Dedifferentiated amniotic fluid mesenchymal stem cell (primary cell): ENCODE measurements around the gene SCOC.

ENCODE experiments used
- DNase-seq: peaks from one replicate; pipeline ENCODE4 v3.0.0-alpha.2; 2016; ENCODE audit errors: extremely low spot score

SCOC gene

DNA sequence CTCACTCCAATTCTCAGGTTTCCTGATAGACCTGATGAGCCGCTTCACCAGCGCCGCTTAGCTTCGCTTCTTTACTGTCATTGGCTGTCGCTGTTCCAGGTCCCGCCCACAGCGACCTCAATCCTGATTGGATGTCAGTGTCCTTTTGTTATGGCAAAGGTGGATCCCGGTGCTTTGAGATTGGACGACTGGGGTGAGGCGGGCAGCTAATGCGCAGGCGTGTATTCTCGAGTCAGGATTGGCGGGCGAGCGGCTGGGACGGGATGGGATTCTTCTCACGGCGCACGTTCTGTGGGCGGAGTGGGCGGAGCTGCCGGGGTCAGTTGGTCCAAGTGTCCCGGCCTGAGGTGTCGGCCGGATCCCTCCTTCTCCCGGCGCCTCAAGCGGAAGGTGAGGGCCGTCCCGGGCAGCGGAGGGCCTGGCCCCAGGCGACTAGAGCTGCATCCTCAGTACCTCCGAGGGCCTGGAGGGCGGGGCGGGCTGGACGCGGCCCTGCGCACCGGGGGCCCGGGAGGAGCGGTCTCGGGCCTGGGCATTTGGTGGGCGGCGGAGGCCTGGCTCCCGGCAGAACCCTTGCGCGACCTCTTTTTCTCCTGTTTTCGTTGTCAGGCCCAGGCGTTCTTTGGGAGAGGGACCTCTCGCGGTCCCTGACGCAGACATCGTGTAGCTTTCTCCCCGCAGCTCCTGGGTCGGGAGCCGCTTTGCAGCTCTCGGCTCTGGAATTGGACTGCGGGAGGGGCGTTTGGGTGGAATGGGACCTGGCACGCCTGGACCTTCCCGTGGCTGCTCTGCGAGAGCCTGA lies at the start of gene SCOC:
Gene SCOC, plus strand, starts transcription at position 319 of the 802 bp plus-strand sequence. CDS start 5,525 bp downstream, outside the sequence.
- peak; percentile 99 for DNase-seq

DNA sequence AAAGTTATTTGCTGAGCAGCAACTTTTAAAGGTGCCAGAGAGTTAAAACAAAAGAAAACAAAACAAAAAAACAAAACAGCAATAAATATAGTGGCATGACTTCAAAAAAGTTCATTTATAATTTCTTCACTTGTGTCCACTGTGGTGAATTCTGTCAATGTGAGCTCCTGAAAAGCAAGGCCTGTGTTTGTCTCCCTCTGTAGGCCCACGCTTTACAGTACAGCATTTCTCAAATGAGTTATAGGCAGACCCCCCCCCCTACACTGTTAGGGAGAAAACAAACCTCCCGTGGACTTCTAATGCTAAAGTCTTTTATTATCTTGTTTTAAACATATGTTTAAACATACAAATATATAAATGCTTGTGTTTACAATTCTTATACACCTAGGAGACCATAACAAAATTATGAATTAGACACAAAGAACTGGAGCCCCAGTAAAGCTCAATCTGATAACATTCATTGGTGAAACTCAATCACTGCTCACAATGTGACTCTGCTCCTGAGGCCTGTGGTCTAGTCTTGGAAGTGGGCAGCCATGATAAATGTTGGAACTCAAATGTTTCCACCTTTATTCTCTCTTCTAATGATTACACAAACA lies 47.0 kb upstream of the SCOC start:
- peak; percentile 46 for DNase-seq

DNA sequence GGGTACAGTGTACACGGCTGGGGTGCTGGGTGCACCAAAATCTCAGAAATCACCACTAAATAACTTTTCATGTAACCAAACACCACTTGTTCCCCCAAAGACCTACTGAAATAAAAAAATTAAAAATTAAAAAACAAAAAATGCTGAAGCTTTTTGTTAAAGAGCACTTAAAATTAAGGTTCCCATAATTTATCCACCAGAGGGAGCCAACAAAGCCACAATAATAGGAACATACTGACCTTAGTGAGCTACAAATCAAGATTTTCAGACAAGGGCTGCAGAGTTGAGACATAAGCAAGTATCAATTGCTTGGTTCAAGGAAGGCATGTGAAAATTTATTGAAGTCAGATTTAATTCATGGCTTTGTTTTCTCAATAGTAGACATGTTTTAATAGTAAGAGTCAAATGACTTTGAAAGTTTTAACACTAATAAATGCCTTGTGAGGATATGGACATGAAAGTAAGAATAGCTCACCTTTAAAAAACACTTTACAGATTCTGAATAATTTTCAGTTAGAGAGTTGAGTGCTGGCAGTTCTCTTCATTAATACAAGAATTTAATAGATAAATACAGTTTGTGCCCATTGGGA lies 43.0 kb upstream of the SCOC start:
- peak; percentile 69 for DNase-seq

DNA sequence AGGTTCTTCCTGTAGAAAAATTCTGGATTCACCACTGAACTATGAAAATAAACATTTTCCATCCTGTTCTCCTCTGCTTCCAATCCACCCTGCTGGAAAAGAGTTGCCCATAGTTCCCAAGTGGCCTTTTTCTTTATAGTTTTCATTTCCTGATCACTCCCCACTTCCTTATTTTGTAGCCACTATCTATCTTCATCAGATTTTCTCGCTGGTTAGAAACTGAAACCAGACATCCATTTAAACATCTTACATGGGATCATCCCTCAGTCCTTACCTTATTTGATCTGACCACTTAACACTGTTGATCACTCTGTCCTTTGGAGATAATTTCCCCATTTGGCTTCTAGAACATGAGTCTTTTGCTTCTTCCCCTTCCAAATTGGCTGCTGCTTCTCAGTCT lies 42.2 kb upstream of the SCOC start:
- DNase-seq: no peak

DNA sequence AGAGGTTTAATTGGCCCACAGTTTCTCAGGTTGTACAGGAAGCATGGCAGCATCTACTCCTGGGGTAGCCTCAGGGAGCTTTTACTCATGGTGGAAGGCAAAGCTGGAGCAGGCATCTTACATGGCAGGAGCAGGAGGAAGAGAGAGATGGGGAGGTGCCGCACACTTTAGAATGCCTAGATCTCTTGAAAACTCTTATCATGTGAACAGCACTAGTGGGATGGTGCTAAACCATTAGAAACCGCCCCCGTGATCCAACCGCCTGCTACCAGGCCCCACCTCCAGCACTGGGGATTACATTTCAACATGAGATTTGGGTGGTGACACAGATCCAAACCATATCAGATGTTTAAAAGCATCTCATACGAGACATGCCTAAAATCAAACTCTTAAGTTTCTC lies 41.6 kb upstream of the SCOC start:
- DNase-seq: no peak

DNA sequence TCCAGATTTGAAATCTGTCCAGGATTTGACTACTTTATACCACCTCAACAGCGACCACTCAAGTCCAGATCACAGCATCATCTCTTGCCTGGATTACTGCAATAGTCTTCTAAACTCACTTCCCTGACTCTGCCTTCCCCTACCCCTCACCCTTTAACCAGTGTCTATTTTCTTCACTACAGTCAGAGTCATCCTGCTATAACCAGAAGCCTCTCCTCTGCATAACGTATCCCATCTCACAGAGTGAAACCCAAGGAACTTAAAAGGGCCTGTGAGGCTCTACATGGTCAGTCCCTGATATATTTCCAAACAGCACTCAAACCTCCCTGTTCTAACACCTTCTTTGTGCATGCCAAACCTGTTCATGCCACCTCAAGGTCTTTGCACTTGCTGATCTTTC lies 40.7 kb upstream of the SCOC start:
- no peak for DNase-seq

DNA sequence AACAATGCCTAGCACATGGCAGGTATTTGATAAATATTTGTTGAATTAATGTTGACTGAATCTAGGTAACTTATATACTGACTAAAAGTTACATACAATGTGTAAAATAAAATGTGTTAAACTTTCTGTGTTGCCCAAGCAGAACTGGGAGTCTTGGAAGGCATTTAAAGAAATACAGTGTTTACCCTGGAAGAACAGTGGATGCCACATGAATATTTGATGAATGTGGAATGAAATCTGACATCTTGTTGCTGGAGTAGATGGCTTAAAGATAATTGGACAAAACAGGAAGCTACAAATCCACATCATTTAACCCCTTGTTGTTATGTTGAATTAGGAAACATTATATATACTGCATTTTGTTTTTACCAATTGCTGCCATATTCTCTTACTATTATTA lies 39.9 kb upstream of the SCOC start:
- DNase-seq: no peak

DNA sequence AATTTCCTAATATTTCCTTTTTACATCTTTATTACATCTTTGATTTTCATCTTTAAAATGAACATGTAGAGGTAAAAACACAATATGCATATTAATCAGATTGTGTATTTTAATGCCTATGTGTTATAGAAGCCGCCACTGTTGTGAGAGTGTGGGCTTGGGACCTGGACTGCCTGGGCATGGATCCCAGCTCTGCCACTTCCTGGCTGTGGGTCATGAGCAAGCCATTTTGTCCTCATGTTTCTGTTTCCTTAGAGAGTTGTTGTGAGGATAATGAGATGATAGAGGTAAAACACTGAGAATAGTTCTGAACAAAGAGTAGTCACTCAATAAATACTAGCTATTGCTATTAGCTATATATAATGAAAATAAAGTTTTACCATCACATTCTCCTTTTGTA lies 38.4 kb upstream of the SCOC start:
- no peak for DNase-seq

DNA sequence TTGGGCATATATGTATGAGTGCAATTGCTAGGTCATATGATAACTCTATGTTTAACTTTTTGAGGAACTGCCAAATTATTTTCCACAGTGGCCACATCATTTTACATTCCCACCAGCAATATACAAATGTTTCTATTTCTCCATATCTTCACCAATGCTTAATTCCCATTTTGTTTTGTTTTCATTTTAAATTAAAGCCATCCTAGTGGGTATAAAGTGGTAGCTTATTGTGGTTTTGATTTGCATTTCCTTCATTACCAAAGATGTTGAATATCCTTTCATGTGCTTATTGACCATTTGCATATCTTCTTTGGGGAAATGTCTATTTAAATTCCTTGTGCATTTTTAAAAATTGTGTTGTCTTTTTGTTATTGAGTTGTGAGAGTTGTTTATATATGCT lies 36.7 kb upstream of the SCOC start:
- DNase-seq: no peak

DNA sequence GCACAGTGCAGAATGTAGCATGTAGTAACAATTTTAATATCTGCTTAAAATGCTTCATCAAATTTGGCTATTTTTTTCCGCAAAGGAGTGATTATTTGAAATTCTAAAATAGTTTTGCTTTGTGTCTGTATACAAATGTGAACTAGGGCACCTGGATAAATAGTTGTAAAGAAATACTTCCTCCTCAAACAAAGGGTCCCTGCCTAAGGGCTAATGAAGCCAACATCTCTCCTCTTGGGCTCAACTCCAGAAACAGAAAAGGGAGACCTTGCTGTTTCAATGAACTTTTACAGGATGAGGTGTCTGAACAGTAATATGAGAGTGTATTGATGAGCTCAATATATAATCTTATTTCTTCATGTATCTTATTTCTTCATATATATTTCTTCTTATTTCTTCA lies 30.8 kb upstream of the SCOC start:
- no peak for DNase-seq

DNA sequence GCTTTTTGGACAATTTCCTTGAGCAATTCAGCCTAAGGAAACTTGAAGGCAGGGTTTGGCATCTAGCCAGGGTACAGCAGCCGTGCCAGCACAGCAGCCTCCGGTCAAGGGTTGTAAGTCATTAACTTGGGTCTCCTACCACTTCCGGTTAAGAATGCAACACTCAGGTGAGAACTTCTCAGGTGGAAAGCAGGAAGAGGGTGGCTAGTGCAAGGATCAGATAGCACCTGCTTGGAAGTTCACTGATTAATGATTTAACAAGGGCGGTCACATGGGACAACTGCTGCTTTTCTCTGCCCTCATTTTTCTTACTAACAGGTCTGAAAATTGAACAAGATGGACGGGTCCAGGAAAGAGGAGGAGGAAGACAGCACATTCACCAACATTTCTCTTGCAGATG lies 30.1 kb upstream of the SCOC start:
- DNase-seq: no peak

DNA sequence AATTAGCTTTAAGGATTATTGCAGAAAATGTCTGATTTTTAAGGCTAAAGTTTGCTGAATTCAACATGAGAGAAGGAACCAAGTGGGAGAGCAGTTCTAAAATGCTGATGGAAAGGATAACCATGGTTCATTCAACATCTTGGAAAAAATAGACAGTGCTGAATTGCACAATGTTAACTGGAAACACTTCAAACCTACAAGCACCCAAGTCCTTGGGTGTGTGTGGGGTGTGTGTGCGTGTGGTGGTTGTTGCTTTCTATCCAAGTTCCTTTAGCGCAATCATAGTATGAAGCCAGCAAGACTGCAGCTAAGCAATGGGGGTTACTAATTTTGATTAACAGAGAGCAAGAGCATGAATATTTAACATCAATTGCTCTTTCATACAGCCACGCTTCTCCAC lies 29.3 kb upstream of the SCOC start:
- DNase-seq: no peak

DNA sequence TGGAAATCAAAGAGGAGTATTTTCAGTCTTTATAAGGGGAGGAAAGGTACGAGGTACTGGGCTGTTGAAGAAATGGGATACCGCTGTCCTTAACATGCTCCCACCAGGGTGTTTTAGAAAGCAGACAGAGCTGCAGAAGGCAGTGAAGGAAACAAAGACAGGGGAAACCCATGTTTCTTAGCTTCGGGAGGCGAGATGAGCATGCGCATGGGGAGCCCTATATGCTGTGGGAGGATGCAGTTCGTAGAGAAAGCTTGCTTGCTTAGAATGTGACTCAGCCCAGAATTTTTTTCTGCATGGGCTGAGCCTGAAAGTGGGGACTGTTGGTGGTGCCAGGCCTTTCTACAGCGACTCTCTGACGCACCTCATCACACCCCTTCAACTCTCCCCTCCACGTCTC lies 28.8 kb upstream of the SCOC start:
- no peak for DNase-seq

DNA sequence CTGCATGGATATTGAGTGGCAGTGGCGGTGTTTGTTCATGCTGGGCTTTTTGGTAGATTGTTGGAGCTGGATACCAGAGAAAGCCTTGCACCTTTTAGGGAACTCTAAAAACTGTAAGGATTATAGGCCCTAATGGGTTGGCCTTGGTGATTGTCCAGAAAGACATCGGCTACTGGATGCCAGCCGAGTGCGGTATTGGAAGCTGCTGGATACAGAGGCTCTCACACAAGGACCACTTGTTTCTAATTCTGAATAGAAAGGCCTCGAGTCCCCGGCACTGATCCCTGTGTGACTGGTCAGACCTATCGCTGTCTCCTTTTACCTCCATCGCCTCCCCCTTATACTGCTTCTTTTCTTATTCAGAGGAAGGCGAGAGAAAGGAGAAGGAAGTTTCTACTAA lies 27.3 kb upstream of the SCOC start:
- no peak for DNase-seq

DNA sequence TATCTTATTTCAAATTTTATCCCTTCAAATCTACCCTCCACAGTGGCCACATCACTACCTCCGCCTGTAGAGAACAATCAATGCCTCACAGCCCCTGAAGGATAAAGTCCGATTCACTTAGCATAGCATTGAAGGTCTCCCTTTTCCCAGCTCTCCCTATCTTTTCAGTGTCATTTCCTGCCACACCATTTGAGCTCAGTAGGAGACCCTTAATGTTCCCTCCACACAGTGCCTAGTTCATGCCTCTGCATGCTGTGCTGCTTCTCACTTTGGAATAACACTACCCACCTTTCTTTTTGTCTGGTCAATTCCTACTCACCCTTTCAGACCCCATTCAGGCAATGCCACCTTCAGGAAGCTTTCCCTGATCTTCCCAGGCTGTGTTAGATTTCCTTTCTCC lies 23.6 kb upstream of the SCOC start:
- DNase-seq: no peak

DNA sequence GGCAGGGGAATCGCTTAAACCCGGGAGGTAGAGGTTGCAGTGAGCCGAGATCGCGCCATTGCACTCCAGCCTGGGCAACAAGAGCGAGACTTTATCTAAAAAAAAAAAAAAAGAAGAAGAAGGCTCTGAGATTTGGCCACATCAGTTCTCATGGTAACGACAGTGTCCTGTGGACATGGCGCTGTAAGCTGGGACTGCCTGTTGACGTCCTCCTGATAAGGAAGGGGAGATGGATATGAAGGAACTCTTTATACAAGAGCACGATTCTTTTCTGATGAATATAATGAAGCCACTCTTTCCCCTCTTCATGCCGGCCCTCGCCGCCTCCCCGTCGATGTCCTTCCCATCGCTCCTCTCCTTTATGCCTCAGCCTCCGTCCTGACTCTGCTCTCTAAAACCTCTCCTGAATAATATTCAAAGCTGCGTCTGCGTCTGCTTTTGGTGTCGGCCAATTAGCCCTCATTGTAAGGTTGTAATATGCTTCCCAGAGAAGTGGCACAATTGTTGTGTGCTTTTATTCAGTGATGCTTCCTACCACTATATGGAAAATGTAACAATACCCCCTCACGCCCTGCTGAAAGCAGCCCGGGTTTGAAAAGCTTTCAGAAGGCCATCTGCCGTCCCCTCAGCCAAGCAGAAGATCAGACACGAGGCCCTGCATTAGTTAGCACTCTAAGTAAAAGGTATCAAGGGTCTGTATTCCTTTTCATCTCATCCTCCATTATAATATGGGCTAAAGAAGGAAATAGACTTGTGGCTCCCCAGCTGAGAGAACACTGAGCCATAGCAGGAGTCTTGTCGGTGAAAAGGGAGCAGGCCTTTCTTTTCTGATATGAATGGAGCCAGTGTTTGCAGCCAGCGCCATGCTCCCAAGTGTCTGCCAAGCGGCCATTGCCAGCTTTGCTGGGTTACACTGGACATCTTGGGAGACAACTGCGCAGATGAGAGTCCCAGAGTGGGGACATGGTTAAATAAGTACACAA lies 22.1 kb upstream of the SCOC start:
- DNase-seq: no peak

DNA sequence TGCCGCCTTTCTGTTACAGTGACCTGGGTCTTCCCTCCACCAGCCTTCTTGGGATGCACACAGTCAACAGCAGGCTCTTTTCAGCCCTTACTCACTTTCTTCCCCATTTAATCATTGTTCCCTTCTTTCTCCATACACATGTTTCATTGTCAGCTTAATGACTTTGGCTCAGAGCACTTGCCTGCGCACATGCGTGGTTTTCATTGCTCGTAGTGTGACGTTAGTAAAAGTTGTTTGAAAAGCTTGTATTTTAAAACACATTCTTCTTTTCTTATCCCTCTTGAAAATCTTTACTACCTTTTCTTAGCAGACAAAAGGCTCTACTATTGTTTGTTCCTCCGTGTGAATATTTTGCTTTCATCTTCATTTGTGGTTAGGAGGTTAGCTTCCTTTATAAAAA lies 19.7 kb upstream of the SCOC start:
- no peak for DNase-seq

DNA sequence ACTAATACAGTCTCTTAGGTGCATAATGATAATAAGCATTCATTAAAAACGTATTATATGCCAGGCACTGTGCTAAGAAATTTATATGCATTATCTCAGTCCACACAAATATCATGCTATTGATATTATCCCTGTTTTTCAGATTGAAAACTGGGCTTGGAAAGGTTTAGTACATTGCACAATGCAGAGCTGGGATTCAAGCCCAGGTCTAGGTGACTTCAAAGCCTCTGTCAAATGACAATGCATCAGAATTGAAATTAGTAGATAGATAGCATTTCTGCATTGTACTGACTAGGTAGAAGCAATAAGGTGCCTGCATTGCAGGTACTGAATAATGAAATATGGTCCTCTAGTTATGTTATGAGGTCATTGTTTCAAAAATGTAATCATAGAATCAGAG lies 18.2 kb upstream of the SCOC start:
- no peak for DNase-seq

DNA sequence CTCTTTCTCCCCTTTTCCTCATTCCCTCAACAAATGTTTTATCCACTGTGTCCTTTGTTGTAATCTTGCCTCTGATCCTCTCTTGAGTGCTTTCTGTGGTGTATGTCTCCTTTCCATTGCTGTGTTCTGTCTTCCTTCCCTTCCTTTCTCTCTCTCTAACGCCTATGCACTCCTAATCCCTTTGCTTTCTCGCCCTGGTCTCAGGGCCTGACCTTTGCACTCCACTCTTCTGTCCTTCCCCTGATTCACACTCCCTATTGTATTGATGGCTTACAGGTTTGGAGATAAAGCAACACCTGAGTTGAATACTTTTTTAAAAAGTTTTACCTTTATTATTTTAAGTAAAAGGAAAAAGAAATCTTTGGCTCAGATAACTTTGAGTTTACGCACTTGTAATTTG lies 15.6 kb upstream of the SCOC start:
- no peak for DNase-seq

DNA sequence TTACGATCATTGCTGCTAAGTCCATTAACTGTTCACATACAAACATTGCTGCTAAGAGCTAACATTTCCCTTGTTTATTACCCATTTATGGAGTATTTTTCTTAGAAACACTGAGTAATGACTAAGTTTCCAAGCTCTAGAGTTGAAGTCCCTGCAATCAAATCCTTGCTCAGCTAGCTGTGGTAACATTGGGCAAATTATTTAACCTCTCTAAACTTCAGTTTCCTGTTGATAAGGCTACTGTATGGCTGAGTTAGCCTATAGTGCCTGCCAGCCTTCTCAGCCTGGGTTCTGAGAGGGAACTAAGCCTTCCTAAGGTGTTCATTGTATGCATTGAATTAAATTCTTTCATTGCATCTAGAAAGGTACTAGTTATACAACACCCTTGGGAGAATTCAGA lies 15.2 kb upstream of the SCOC start:
- DNase-seq: no peak

DNA sequence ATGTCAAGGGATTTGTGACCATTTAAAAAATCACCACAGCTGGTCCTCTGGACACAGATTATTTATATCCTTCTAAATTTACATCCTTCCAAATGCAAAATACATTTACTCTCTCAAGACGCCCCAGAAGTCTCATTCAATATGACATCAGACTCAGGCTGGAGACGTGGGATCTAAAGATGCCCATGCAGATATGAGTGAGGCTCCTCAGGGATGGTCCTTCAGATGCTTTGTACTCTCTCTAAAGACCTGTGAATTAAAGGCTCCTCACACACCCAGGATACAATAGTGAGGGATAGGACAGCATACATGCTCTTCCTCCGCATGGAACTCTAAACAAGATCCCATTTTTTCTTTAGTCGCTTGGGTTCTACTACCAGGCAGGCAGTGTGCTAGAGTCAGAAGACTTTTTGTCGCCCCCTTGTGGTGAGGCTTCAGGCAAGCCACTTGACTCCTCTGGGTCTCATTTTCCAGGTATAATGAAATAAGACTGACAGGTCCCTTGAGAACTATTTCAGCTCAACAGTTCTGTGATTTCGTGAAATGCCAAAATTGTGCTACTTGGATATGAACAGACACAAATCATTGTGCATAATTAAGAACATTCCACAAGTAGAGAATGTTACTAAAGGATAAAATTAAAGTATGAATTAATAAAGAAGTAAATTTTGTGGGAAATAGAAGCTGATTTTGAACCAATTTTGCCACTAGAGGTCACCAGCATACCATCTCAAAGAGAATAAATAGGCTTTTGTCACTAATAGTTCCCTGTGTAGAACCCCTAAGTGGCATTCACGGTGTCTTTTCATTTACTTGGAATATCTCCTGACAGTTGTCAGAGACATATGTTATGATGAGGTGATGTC lies 13.7 kb upstream of the SCOC start:
- peak; percentile 52 for DNase-seq
